ENCODE data around the gene KLK12.

DNA sequence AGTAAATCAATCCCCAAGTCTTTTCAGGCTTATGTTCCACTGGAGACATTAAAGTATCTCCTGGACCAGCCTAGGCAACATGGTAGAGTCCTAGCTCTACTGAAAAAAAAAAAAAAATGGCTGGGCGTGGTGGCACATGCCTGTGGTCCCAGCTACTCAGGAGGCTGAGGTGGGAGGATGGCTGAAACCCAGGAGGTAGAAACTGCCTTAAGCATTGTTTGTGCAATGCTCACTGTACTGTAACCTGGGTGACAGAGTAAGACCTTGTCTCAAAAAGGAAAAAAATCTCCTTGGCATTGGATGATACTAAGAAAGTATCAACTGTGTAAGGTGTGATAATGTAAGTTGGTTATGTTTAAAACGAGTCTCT, 42.2 kb downstream of the KLK12 start:
- TF ChIP-seq, protein P1, sequence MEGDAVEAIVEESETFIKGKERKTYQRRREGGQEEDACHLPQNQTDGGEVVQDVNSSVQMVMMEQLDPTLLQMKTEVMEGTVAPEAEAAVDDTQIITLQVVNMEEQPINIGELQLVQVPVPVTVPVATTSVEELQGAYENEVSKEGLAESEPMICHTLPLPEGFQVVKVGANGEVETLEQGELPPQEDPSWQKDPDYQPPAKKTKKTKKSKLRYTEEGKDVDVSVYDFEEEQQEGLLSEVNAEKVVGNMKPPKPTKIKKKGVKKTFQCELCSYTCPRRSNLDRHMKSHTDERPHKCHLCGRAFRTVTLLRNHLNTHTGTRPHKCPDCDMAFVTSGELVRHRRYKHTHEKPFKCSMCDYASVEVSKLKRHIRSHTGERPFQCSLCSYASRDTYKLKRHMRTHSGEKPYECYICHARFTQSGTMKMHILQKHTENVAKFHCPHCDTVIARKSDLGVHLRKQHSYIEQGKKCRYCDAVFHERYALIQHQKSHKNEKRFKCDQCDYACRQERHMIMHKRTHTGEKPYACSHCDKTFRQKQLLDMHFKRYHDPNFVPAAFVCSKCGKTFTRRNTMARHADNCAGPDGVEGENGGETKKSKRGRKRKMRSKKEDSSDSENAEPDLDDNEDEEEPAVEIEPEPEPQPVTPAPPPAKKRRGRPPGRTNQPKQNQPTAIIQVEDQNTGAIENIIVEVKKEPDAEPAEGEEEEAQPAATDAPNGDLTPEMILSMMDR (IDR thresholded peaks at IDR 0.05): no peak
- TF ChIP-seq EZH2 (IDR thresholded peaks at IDR 0.05; ENCODE audit: borderline replicate concordance, insufficient read depth, low read depth, low read length, poor library complexity, severe bottlenecking): no peak
